ENCODE measurements around the gene PCDHGA11. TPM values are rescaled to one million over a fixed set of nuclear protein-coding genes. Genes with fewer than 3 reads are reported as not detected.

PCDHGA11 gene
- total and polyA plus RNA-seq, 2 of the 4 experiments (the other 2 are of a cell fraction), result 5.4 to 6.9 TPM

DNA sequence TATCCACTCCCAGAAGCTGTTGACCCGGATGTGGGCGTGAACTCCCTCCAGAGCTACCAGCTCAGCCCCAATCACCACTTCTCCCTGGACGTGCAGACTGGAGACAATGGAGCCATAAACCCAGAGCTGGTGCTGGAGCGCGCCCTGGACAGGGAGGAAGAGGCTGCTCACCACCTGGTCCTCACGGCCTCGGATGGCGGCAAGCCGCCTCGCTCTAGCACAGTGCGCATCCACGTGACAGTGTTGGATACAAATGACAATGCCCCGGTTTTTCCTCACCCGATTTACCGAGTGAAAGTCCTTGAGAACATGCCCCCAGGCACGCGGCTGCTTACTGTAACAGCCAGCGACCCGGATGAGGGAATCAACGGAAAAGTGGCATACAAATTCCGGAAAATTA lies 27.6 kb upstream of the PCDHGA11 start:
- H3K14ac ChIP-seq (replicated peaks; ENCODE audit: low read depth, low read length), result no peak overlapping the region
- H3K4me2 ChIP-seq (ENCODE audit: low read depth, low read length), result no peak overlapping the region
- dilution Hi-C loops (cut with HindIII; ENCODE audit: low sequenced_read_pairs, unreplicated experiment), result no loop called here
- H4K20me1 ChIP-seq (ENCODE audit: insufficient read depth, low read length), result no peaks in the 10 kb centered on the region
- no peak overlapping the region for H2BK5ac ChIP-seq (ENCODE audit: low read depth, low read length, poor library complexity, severe bottlenecking)
- ATAC-seq (ENCODE audit: low read depth), result no peak
- H2BK20ac ChIP-seq (ENCODE audit: low read depth, low read length), result no peak overlapping the region
- H3K9me3 ChIP-seq (ENCODE audit: control insufficient read depth, insufficient read depth, low read length), result peaks cover 48% of the 10 kb centered on the region
- no peak overlapping the region for H2BK15ac ChIP-seq (ENCODE audit: low read depth, low read length)
- WGBS, 2 experiments (ENCODE audit: extremely low coverage in 2 of 2, insufficient read length in 1 of 2), result 47% methylated on average over 13 of the region's 21 CpGs; no CpG with 5 or more reads in 1 of the 2 experiments
- no peak overlapping the region for H4K91ac ChIP-seq (ENCODE audit: insufficient read depth, low read depth, low read length)
- no peaks in the 10 kb centered on the region for H3K27me3 ChIP-seq (ENCODE audit: control insufficient read depth, insufficient read depth, low read length)
- no peak overlapping the region for H2AK9ac ChIP-seq (replicated peaks; ENCODE audit: low read depth, low read length, poor library complexity)
- no peaks in the 10 kb centered on the region for H3K9me1 ChIP-seq (ENCODE audit: insufficient read depth, low read length)
- H3K56ac ChIP-seq (ENCODE audit: extremely low read depth, insufficient read depth, low read length), result no peak overlapping the region
- in situ Hi-C loops (cut with MboI; ENCODE audit: low sequenced_read_pairs), result no loop called here
- no peak overlapping the region for H3K23ac ChIP-seq (ENCODE audit: low read depth, low read length)
- H2AFZ ChIP-seq (replicated peaks; ENCODE audit: low read length, poor library complexity), result no peak overlapping the region
- intact Hi-C loops (cut with micrococcal nuclease), result no loop called here
- no peak for TF ChIP-seq SMC3 (IDR thresholded peaks at IDR 0.05; ENCODE audit: low read depth, low read length)
- TF ChIP-seq, protein P1, sequence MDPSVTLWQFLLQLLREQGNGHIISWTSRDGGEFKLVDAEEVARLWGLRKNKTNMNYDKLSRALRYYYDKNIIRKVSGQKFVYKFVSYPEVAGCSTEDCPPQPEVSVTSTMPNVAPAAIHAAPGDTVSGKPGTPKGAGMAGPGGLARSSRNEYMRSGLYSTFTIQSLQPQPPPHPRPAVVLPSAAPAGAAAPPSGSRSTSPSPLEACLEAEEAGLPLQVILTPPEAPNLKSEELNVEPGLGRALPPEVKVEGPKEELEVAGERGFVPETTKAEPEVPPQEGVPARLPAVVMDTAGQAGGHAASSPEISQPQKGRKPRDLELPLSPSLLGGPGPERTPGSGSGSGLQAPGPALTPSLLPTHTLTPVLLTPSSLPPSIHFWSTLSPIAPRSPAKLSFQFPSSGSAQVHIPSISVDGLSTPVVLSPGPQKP (IDR thresholded peaks at IDR 0.05; ENCODE audit: borderline replicate concordance, low read depth, low read length), result no peak
- TF ChIP-seq MXI1 (IDR thresholded peaks at IDR 0.05; ENCODE audit: borderline replicate concordance, low read depth, low read length), result no peak
- TF ChIP-seq, protein P2, sequence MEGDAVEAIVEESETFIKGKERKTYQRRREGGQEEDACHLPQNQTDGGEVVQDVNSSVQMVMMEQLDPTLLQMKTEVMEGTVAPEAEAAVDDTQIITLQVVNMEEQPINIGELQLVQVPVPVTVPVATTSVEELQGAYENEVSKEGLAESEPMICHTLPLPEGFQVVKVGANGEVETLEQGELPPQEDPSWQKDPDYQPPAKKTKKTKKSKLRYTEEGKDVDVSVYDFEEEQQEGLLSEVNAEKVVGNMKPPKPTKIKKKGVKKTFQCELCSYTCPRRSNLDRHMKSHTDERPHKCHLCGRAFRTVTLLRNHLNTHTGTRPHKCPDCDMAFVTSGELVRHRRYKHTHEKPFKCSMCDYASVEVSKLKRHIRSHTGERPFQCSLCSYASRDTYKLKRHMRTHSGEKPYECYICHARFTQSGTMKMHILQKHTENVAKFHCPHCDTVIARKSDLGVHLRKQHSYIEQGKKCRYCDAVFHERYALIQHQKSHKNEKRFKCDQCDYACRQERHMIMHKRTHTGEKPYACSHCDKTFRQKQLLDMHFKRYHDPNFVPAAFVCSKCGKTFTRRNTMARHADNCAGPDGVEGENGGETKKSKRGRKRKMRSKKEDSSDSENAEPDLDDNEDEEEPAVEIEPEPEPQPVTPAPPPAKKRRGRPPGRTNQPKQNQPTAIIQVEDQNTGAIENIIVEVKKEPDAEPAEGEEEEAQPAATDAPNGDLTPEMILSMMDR (conservative IDR thresholded peaks at IDR 0.05; ENCODE audit: low read depth, low read length), result no peak
- H3K4me3 ChIP-seq (ENCODE audit: insufficient read depth, low read depth, low read length), result no peak overlapping the region
- no peak overlapping the region for H3K27ac ChIP-seq (ENCODE audit: insufficient read depth, low read length)
- H3K4me1 ChIP-seq (ENCODE audit: control insufficient read depth, insufficient read depth, low read length), result peaks cover 1% of the 10 kb centered on the region; the same call in 1 of the 2 replicates
- peaks cover 24% of the 10 kb centered on the region for H3K36me3 ChIP-seq (ENCODE audit: control insufficient read depth, insufficient read depth, low read length)
- no peak overlapping the region for H2AK5ac ChIP-seq (ENCODE audit: low read depth, low read length)
- no peak overlapping the region for H4K8ac ChIP-seq (ENCODE audit: low read depth in 2 of 2, low read length in 2 of 2)
- BruUV-seq (replicated peaks), result no TSS peak
- ChIA-PET CTCF (no interaction called here), POLR2A (ENCODE audit: unreplicated experiment) (no interaction called here)
- H3K79me1 ChIP-seq (ENCODE audit: low read depth in 1 of 2, low read length in 2 of 2), result peaks cover 5 to 7% of the 10 kb centered on the region in 2 experiments; a peak in 3 of 4 replicates
- no peak overlapping the region for H3K18ac ChIP-seq (ENCODE audit: low read depth, low read length)
- no peak overlapping the region for H2BK120ac ChIP-seq (ENCODE audit: low read depth, low read length)
- no peak for DNase-seq
- H4K5ac ChIP-seq (ENCODE audit: low read depth, low read length), result no peak overlapping the region
- no peak overlapping the region for H3K9ac ChIP-seq (ENCODE audit: low read depth, low read length)
- no peak overlapping the region for H3K4ac ChIP-seq (ENCODE audit: low read depth, low read length)
